Neural progenitor cell (in vitro differentiated cells): Measurements from ENCODE around the gene OTOP2. TPM values are rescaled to one million over a fixed set of nuclear protein-coding genes. Genes with fewer than 3 reads are reported as not detected.

ENCODE experiments used
- DNase-seq: peaks from one replicate; pipeline ENCODE4 v3.0.0-alpha.2; 2016; ENCODE audit warnings: low spot score
- H2AFZ ChIP-seq: fragments of 200-600 bp; sonication (generic); replicated peaks from 2 replicates; pipeline ENCODE4 v1.6.1; 2016; ENCODE audit warnings: antibody characterized with exemption
- H3F3A ChIP-seq: fragments of 200-600 bp; sonication (generic); 2 replicates; pipeline ENCODE4 v1.6.1; 2016; ENCODE audit warnings: antibody characterized with exemption, low read depth
- H3K27ac ChIP-seq: fragments of 200-600 bp; sonication (generic); 2 replicates; pipeline ENCODE4 v1.5.1; 2016; ENCODE audit warnings: mild to moderate bottlenecking
- H3K27me3 ChIP-seq: fragments of 200-600 bp; sonication (generic); 2 replicates; pipeline ENCODE4 v1.6.1; 2016; ENCODE audit warnings: mild to moderate bottlenecking, moderate library complexity
- H3K36me3 ChIP-seq: fragments of 200-600 bp; sonication (generic); 2 replicates; pipeline ENCODE4 v1.5.1; 2016
- H3K4me1 ChIP-seq: fragments of 200-600 bp; sonication (generic); 2 replicates; pipeline ENCODE4 v1.6.1; 2016; ENCODE audit warnings: mixed run types
- H3K4me2 ChIP-seq: fragments of 200-600 bp; sonication (generic); 2 replicates; pipeline ENCODE4 v1.6.1; 2016
- H3K4me3 ChIP-seq: fragments of 200-600 bp; sonication (generic); 2 replicates; pipeline ENCODE4 v1.5.1; 2016
- H3K79me2 ChIP-seq: fragments of 200-600 bp; sonication (generic); 2 replicates; pipeline ENCODE4 v1.6.1; 2016; ENCODE audit warnings: low read depth
- H3K9ac ChIP-seq: fragments of 200-600 bp; sonication (generic); 2 replicates; pipeline ENCODE4 v1.6.1; 2016
- H3K9me3 ChIP-seq: fragments of 200-600 bp; sonication (generic); 2 replicates; pipeline ENCODE4 v1.5.1; 2016; ENCODE audit warnings: low read depth
- H4K20me1 ChIP-seq: fragments of 200-600 bp; sonication (generic); 2 replicates; pipeline ENCODE4 v1.6.1; 2016; ENCODE audit warnings: low read depth
- H3K27ac Mint-ChIP-seq: 3 replicates; pipeline ENCODE4 v1.8.0; 2021; ENCODE audit warnings: mixed read lengths
- H3K27me3 Mint-ChIP-seq: 2 replicates; pipeline ENCODE4 v1.8.0; 2022; ENCODE audit warnings: low read depth, mild to moderate bottlenecking, inconsistent platforms, moderate library complexity, mixed read lengths; ENCODE audit not compliant: insufficient read depth
- H3K36me3 Mint-ChIP-seq: 3 replicates; pipeline ENCODE4 v1.8.0; 2021; ENCODE audit warnings: mixed read lengths
- H3K4me1 Mint-ChIP-seq: 3 replicates; pipeline ENCODE4 v1.8.0; 2021; ENCODE audit warnings: mixed read lengths
- H3K4me3 Mint-ChIP-seq: 3 replicates; pipeline ENCODE4 v1.8.0; 2021; ENCODE audit warnings: mild to moderate bottlenecking, moderate library complexity, mixed read lengths
- H3K9me3 Mint-ChIP-seq: 3 replicates; pipeline ENCODE4 v1.8.0; 2020; ENCODE audit warnings: mixed read lengths
- CTCF ChIP-seq: fragments of 200-600 bp; sonication (generic); IDR thresholded peaks from 2 replicates; pipeline ENCODE4 v1.5.1; 2017; ENCODE audit warnings: antibody characterized with exemption, mild to moderate bottlenecking
- EZH2 ChIP-seq: fragments of 200-600 bp; sonication (generic); IDR thresholded peaks from 2 replicates; pipeline ENCODE4 v1.6.1; 2017; ENCODE audit warnings: antibody characterized with exemption, mild to moderate bottlenecking, moderate library complexity
- EZH2phosphoT487 ChIP-seq: fragments of 200-600 bp; sonication (generic); IDR thresholded peaks from 2 replicates; pipeline ENCODE4 v1.6.1; 2017; ENCODE audit warnings: antibody characterized with exemption
- total RNA-seq: library from RNA; depleted of rRNA; stranded (reverse); fragments of >200 nt; gene quantifications from 2 replicates; pipeline ENCODE4 v1.2.3, GENCODE V29; 2015; ENCODE audit warnings: low replicate concordance

Gene OTOP2
- total RNA-seq, 1 donor from 2014 or later = not detected

- peaks cover 6% of the 10 kb centered on the region for H3F3A ChIP-seq
- H3K36me3 ChIP-seq = no peaks in the 10 kb centered on the region
- no peak overlapping the region for H2AFZ ChIP-seq
- no peak overlapping the region for H3K27ac ChIP-seq
- H3K4me1 ChIP-seq = no peaks in the 10 kb centered on the region
- H3K27me3 ChIP-seq = peaks cover 55% of the 10 kb centered on the region
- peaks cover 36% of the 10 kb centered on the region for H3K27me3 Mint-ChIP-seq
- H3K9ac ChIP-seq = no peak overlapping the region
- no peak overlapping the region for H3K4me2 ChIP-seq
- TF ChIP-seq CTCF (no peak), EZH2 (no peak), EZH2phosphoT487 (no peak)
- no peaks in the 10 kb centered on the region for H3K9me3 ChIP-seq
- no peak for DNase-seq
- no peaks in the 10 kb centered on the region for H3K36me3 Mint-ChIP-seq
- no peak overlapping the region for H3K4me3 ChIP-seq
- no peaks in the 10 kb centered on the region for H3K79me2 ChIP-seq
- H4K20me1 ChIP-seq = no peaks in the 10 kb centered on the region
- peaks cover 7% of the 10 kb centered on the region for H3K4me1 Mint-ChIP-seq
- no peak overlapping the region for H3K27ac Mint-ChIP-seq
- peak overlapping the region; percentile 81 for H3K4me3 Mint-ChIP-seq
- no peaks in the 10 kb centered on the region for H3K9me3 Mint-ChIP-seq
These were observed 46.3 kb downstream of the OTOP2 start for GRCh38 chr17:74970395-74970794.

- Histone ChIP-seq H3K4me3 (peak overlapping the region; percentile 85), H3K9ac (no peak overlapping the region), H3K79me2 (no peaks in the 10 kb centered on the region), H2AFZ (no peak overlapping the region), H3F3A (peaks cover 6% of the 10 kb centered on the region), H3K27me3 (peaks cover 64% of the 10 kb centered on the region), H3K27ac (no peak overlapping the region), H3K4me2 (peak overlapping the region; percentile 98), H4K20me1 (no peaks in the 10 kb centered on the region), H3K4me1 (no peaks in the 10 kb centered on the region), H3K9me3 (no peaks in the 10 kb centered on the region), H3K36me3 (no peaks in the 10 kb centered on the region)
- TF ChIP-seq CTCF (no peak), EZH2phosphoT487 (no peak), EZH2 (no peak)
- no peaks in the 10 kb centered on the region for H3K36me3 Mint-ChIP-seq
- DNase-seq = no peak
- peaks cover 33% of the 10 kb centered on the region for H3K27me3 Mint-ChIP-seq
- no peaks in the 10 kb centered on the region for H3K9me3 Mint-ChIP-seq
- H3K4me3 Mint-ChIP-seq = peak overlapping the region; percentile 81
- peaks cover 7% of the 10 kb centered on the region for H3K4me1 Mint-ChIP-seq
- H3K27ac Mint-ChIP-seq = no peak overlapping the region
These were observed 47.2 kb downstream of the OTOP2 start for GRCh38 chr17:74971069-74971841.

GRCh38 chr17:74971842-74972106 lies 47.7 kb downstream of the OTOP2 start:
- no peaks in the 10 kb centered on the region for H3K9me3 ChIP-seq
- H3K36me3 ChIP-seq = no peaks in the 10 kb centered on the region
- H3K79me2 ChIP-seq = no peaks in the 10 kb centered on the region
- Mint-ChIP-seq H3K4me1 (peaks cover 7% of the 10 kb centered on the region), H3K36me3 (no peaks in the 10 kb centered on the region), H3K27me3 (peaks cover 30% of the 10 kb centered on the region), H3K9me3 (no peaks in the 10 kb centered on the region), H3K4me3 (peak overlapping the region; percentile 81), H3K27ac (no peak overlapping the region)
- peak overlapping the region; percentile 98 for H3K4me2 ChIP-seq
- DNase-seq = no peak
- H3F3A ChIP-seq = peaks cover 6% of the 10 kb centered on the region
- peak; percentile 29 for TF ChIP-seq EZH2
- no peak for TF ChIP-seq EZH2phosphoT487
- peak overlapping the region; percentile 85 for H3K4me3 ChIP-seq
- peaks cover 66% of the 10 kb centered on the region for H3K27me3 ChIP-seq
- H3K27ac ChIP-seq = no peak overlapping the region
- peak overlapping the region; percentile 97 for H2AFZ ChIP-seq
- no peaks in the 10 kb centered on the region for H3K4me1 ChIP-seq
- no peak overlapping the region for H3K9ac ChIP-seq
- H4K20me1 ChIP-seq = no peaks in the 10 kb centered on the region
